Stimulated activated CD8-positive, alpha-beta memory T cell treated with anti-CD3 and anti-CD28 coated beads, Interleukin-15, amount 100 ng/mL, for 24 hours (primary cell): Measurements from ENCODE around the gene POLR2C.

ENCODE experiments used
- DNase-seq: peaks from one replicate; pipeline ENCODE4 v3.0.0-alpha.2; 2020; ENCODE audit warnings: low read depth

POLR2C gene

GRCh38 chr16:57452021-57452420, 10.5 kb upstream of the POLR2C start:
- no peak for DNase-seq

GRCh38 chr16:57462978-57463362, 491 bp downstream of the POLR2C start:
- DNase-seq: no peak

- no peak for DNase-seq
These were observed 2.0 kb downstream of the POLR2C start for GRCh38 chr16:57464523-57464922.

GRCh38 chr16:57468346-57468745, 5.9 kb downstream of the POLR2C start:
- DNase-seq: no peak

GRCh38 chr16:57469046-57469445, 6.6 kb downstream of the POLR2C start:
- DNase-seq: no peak

- DNase-seq: no peak
These were observed 7.5 kb downstream of the POLR2C start for GRCh38 chr16:57469917-57470470.

- no peak for DNase-seq
These were observed 8.2 kb downstream of the POLR2C start for GRCh38 chr16:57470711-57471110.

GRCh38 chr16:57471209-57471608, 8.7 kb downstream of the POLR2C start:
- no peak for DNase-seq

GRCh38 chr16:57471852-57472664, 9.6 kb downstream of the POLR2C start:
- DNase-seq: no peak

- DNase-seq: no peak
These were observed 10.2 kb downstream of the POLR2C start for GRCh38 chr16:57472665-57473060.

- no peak for DNase-seq
These were observed 10.8 kb downstream of the POLR2C start for GRCh38 chr16:57473176-57473840.

- no peak for DNase-seq
These were observed 11.4 kb downstream of the POLR2C start for GRCh38 chr16:57473906-57474305.

GRCh38 chr16:57474671-57475661, 12.5 kb downstream of the POLR2C start:
- DNase-seq: no peak

GRCh38 chr16:57475711-57476339, 13.3 kb downstream of the POLR2C start:
- DNase-seq: no peak

- no peak for DNase-seq
These were observed 14.3 kb downstream of the POLR2C start for GRCh38 chr16:57476546-57477410.

- DNase-seq: no peak
These were observed 15.2 kb downstream of the POLR2C start for GRCh38 chr16:57477531-57478202.

- no peak for DNase-seq
These were observed 16.1 kb downstream of the POLR2C start for GRCh38 chr16:57478396-57479204.

- DNase-seq: no peak
These were observed 16.9 kb downstream of the POLR2C start for GRCh38 chr16:57479205-57479975.
